HG03066 (cell line): ENCODE results near the gene OSBPL2.

Source experiments
- ATAC-seq: cut with Tn5 transposase; IDR thresholded peaks from one replicate; pipeline ENCODE4 v1.9.1; 2021; ENCODE audit warnings: low read depth; ENCODE audit not compliant: unreplicated experiment

The OSBPL2 gene

DNA sequence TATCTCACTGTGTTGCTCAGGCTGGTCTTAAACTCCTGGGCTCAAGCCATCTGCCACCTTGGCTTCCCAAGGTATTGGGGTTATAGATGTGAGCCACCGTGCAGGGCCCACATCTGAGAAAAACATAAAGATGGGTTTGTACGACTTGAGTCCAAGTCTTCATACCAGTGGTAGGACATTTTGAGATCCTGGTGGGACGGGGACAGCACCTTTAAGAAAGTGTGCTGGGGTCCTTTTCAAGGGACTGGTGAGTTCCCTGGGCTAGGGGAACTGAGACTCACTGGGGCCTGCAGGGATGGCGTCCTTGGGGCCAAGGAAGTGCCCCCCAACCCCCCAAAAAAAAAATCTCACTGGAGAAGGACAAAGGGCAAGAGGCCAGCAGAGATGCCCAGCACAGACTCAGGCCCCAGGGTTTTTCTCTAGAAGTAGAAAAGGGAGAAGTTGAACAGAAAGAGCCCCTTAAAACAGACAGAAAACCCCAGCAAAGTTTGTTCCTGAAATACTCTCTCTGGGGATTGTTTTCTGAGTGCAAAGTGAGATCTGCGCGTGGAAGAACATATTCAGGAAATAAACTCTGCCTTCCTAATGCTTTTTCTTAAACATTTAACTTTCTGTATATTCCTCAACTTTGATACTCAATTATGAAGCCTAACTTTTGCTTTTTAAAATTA is 10.7 kb downstream of the OSBPL2 start:
- no peak for ATAC-seq

DNA sequence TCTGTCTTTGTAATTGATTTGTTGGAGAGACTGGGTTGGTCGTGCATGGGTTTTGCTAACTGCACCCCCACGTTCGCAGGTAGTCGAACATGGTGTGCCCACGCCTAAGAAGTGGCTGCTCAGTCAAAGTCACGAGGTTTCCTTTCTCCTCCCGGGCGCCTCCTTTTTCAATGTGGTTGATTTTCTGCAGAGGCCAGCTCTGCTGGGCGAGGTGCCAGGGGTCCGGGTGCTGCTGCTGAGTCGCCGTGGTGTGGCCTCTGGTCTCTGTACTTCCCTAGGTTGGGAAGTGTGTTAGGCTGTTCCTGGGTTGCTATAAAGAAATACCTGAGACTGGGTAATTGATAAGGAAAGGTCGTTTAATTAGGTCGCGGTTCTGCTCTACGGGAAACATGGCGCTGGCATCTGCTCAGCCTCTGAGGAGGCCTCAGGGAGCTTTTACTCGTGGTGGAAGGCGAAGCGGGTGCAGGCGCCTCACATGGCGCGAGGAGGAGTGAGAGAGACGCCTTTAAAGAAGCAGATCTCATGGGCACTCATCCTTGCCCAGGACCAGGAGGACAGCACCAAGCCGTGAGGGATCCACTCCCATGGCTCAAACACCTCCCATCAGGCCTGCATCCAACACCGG is 14.1 kb downstream of the OSBPL2 start:
- ATAC-seq: no peak

DNA sequence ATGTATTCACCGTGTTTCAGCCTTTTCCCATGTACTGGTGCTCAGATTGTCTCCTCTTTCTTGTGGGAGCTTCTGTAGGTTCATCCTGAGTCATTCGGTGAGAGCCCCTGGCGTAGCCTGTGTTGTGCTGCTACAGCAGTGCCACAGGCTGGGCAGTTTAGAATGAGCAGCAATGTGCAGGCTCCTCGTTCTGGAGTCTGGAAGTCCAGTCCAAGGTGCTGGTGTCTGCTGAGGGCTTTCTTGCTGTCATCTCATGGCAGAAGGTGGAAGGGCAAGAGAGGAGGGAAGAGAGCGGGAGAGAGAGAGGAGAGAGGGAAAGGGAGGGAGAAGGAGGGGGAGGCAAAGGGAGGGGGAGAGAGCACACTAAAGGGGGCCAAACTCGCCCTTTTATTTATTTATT is 15.1 kb downstream of the OSBPL2 start:
- ATAC-seq: no peak

GRCh38 chr20:62254021-62254724 is 15.9 kb downstream of the OSBPL2 start:
- no peak for ATAC-seq

DNA sequence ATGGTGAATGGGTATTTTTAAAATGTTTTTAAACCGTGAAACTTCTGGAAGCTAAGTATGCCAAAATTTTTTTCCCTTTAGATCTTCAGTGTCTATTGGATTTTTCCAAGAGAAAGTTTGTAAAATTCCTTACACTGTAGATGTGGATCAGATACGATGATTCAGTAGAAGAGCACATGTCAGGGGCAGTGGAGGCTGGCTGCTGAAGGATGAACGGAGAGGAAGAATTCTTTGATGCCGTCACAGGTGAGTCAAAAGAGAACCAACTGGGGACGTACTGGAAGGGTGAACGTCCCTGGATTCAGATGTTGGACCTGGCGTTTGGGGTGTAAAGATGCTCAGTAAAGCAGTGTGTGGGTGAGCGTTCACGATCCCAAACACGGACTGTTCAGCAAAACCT is 17.7 kb downstream of the OSBPL2 start:
- ATAC-seq: no peak

DNA sequence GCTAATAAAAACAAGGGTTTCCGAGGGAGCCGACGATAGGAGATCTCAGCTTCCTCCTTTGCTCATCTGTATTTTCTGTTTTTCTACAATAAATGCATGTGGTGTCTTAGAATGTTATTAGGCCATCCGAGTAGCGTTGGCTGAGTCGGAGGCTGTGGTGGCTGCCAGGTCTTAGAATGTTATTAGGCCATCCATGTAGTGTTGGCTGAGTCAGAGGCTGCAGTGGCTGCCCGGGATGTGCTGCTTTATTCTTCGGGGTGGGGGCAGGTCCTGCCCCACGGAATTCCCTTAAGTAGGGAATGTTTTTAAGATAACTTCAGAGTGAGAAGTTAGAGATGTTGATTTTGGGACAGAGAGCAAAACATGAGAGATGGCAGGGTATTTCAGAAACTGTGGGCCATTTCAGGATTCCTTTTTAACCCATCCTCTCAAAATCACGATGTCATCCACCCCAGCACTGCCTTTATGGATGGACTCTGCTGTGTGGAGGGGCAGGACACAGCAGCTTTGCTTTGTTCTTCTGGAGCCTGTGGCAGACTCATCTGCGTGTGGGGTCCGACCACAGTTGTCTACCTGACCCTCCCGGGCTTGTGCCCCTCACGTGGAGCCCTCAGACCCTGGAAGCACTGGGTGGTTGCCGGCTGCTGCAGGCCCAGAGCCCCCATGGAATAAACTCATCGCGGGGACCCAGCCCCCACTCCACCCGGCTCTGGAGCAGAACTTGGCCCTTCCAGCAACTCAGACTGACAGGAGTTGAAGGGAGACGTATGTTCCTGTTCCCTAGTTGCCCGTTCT is 20.4 kb downstream of the OSBPL2 start:
- ATAC-seq: no peak

DNA sequence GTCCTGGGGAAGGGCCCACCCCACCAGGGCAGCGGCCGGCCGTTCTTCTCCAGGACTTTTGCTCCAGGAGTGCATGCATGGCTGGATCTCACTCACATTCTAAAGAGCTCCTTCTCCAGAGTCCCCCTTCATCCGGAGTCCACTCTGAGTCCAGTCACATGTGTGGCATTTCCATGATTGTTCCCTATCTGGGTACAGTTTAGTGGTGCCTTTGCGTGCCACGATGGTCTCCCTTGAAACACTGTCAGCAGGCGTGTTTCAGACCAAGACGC is 20.9 kb downstream of the OSBPL2 start:
- ATAC-seq: no peak

- no peak for ATAC-seq
These were observed 23.7 kb downstream of the OSBPL2 start for GRCh38 chr20:62262064-62262463.

GRCh38 chr20:62263396-62263795 is 25.1 kb downstream of the OSBPL2 start:
- no peak for ATAC-seq

DNA sequence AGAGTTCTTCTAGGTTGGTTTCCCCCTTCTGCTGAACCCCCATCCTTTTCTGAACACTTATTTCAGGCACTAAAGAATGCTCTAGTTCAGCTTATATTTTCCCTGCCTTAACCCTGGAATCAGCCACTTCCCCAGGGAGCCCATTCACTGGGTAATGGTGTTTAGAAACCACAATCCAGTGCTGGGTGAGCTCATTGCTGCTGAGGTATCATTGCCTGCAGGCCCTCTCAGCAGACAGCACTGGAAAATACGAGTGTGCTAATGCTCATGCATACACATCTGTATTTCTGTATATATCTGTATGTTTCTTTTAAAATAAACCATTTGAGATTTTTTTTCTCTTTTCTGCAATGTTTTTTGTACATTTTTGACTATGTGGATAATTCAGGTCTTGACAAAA is 27.0 kb downstream of the OSBPL2 start:
- ATAC-seq: no peak

DNA sequence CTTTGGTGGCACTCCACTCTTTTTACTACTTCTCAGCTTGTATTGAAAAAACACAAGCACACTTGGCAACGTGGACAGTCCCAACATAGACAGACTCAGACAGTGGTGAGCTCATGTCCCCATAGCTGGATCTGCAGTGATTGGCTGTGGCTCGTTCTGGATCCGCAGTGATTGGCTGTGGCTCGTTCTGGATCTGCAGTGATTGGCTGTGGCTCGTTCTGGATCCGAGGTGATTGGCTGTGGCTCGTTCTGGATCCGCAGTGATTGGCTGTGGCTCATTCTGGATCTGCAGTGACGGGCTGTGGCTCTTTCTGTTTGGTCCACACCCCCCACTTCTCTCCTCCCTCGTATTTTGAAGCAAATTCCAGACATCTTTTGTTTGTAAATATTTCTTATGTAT is 28.0 kb downstream of the OSBPL2 start:
- ATAC-seq: no peak

GRCh38 chr20:62266851-62267250 is 28.5 kb downstream of the OSBPL2 start:
- no peak for ATAC-seq

DNA sequence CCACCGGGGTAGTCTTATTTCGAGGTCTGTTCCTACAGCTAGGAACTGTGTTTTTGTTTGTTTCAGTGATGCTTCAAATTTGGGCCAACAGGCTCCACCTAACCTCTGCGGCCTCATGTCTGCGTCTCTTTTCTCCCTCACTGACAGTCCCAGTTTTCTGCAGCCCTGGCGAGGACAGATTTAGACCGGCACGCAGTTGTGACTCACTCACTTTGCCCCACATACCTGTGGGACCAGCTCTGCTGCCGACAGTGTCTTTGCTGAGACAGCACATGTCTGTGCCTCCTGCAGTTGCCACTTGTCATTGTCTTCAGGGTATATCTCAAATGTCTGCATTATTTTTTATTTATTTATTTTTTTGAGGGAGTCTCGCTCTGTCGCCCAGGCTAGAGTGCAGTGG is 29.2 kb downstream of the OSBPL2 start:
- no peak for ATAC-seq

DNA sequence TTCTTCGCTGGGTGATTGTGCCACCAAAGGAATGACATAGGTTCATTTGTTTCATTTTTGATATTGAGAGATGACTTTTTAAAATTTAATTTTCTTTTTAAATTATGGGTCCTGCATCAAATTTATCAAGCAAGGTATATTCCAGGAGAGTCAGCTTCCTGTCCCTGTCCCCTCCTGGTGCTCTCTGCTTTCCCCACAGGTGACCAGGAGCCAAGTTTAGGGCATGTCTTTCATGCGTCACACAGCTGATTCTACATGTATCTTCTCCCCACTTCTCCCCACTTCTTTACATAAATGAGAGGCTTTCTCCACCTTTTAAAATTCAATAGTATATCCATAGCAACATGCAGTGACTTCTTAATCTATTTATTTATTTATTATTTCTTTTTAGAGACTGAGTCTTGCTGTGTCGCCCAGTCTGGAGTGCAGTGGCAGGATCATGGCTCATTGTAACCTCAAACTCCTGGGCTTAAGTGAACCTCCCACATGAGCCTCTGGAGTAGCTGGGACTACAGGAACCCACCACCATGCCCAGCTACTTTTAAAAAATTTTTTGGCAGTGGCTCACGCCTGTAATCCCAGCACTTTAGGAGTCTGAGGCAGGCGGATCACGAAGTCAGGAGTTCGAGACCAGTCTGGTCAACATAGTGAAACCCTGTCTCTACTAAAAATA is 30.0 kb downstream of the OSBPL2 start:
- ATAC-seq: no peak

DNA sequence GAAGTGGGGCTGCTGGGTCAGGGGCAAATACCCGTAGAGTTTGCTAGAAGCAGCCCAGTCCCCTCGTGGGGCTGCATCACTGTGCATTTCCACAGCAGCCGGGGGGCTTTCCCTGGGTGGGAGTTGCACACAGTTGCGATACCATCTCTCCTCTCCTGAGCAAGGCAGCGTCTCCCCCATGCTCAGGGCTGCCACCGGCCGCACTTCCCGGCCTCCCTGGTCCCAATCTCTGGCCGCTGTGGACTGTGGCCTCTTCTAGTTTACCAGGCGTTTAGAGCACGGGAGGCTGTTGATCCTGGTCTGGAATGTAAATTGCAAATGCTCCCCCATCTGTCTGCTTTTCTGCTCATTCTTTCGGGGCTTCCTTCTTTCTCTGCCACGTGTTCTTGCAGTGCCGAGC is 31.1 kb downstream of the OSBPL2 start:
- no peak for ATAC-seq

DNA sequence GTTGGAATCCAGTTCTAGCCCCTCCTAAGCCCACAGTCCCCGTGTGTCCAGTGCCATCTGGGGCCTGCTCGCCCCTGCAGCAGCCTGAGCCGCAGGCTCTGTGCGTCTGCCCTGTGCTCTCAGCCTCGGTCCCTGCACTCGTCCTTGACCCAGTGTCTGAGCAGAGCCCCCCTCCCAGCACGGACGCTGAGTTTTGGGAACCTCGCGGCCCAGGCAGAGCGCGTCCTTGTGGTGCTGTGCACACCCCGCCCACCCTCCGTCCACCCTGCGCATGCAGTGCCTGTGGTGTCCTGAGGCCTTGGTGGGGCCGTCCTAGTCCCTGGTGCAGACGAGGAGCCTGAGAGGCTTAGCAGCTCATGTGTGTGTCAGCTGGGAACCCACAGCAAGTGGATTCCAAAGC is 31.6 kb downstream of the OSBPL2 start:
- ATAC-seq: no peak

- ATAC-seq: no peak
These were observed 33.9 kb downstream of the OSBPL2 start for GRCh38 chr20:62272200-62272599.

DNA sequence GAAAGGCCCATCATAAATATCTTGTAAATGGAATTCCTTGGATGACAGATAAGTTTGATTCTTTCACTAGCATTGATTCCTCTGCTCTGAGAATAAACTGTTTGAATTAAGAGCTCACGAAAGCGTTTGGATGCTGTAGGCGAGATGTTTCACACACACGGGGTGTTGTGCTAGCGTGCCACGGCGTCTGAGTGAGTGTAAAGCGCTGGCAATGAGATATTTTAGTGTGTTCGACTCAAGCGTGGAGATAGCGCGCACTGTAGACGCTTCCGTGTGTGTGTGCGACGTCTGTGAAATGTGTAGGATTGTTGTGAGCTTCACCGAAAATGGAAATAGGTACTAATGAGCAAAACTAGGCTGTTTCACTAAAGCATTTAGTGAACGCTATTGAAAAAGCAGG is 35.1 kb downstream of the OSBPL2 start:
- no peak for ATAC-seq

- ATAC-seq: no peak
These were observed 36.1 kb downstream of the OSBPL2 start for GRCh38 chr20:62274332-62274950.

DNA sequence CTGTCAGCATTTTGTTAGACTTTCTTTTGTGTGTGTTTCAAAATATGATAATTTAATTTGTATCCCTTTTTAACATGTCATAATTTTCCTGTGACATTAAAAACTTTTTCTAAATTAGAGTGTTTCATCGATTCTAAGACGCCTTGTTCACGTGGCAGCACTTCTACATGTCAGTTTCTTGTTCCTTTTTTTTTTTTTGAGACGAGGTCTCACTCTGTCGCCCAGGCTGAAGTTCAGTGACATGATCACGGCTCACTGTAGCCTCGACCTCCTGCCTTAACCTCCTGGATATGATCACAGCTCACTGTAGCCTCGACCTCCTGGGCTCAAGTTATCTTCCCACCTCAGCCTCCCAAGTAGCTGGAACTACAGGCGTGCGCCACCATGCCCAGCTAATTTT is 36.9 kb downstream of the OSBPL2 start:
- ATAC-seq: no peak

DNA sequence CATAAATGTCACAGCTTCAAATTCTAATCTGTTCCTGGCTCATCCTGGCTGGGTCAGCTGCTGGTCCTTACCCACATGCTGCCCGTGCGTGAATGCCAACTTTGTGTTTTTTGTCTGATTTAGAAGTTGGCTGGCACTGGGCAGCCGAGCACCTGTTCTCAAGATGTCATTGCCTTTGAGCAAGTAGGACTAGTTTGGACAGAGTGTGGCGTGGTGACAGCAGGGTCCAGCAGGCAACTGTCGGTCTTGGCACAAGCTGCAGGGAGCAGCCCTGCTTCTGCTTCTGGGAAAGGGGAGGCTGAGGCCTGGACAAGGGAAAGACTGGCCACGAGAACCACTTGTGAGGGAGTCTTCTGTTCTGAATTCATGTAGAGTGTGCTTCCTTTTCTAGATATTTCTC is 38.1 kb downstream of the OSBPL2 start:
- no peak for ATAC-seq
